HS-27A (cell line): Measurements from ENCODE around the gene SRP68.
A peak's percentile ranks its signal among the peaks of the same experiment; 100 is the strongest.

Source experiments
- DNase-seq: peaks from one replicate; pipeline ENCODE4 v3.0.0-alpha.2; 2012; ENCODE audit warnings: low read depth, missing footprints

The SRP68 gene

GRCh38 chr17:76017481-76018339 lies 54.6 kb downstream of the SRP68 start:
- no peak for DNase-seq

DNA sequence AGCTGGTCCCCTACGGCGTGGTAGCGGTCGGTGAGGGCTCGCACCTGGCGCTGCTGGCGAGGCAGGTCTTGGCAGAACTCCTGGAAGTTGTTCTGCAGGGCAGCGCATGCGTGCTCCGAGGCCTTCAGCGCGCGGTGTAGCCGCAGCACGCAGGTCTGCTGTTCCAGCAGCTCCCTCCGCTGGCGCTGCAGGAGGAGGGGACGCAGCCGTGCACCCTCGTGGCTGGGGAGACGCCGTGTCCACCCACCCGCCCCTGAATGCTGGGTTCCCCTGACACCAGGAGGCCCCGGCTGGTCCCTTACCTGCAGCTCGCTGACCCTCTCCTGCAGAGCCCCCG lies 57.4 kb downstream of the SRP68 start:
- no peak for DNase-seq

DNA sequence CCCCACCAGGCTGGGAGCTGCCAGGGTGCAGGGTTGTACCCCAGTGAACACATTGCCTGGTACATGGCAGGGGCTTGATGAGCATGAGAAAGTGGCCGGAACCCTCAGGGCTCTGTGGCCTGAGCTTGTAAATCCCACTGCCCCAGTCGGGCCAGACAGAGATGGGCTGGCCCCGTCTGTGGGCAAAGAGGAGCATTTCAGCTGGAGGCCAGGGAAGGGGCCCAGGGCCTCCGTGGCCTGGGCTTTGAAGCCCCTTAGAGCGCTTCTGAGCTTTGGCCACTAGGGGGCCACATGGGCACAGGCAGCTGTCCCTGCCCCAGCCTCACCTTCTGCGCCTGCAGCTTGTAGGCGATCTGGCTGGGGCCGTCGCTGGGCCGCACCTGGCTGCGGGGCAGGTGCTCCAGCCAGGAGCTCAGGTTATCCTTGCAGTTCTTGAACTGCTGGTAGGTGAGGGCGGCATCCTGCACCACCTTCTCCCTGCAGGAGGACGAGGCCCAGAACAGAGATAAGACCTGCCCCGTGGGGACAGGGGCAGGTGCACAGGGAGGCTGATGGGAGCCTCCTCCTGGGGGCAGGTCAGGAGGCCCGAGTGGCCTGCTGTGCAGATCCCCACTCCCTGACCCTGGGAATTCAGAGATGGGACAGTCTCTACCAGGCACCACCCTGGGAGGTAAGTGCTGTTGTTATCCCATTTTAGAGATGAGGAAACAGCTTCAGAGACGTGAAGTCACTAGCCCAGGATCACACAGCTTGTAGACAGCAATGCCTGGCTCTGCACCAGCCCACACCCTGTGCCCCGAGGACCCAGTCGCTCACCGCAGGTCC lies 58.0 kb downstream of the SRP68 start:
- peak; percentile 20 for DNase-seq

- DNase-seq: no peak
Observed at GRCh38 chr17:76013377-76013932, 58.9 kb downstream of the SRP68 start.

DNA sequence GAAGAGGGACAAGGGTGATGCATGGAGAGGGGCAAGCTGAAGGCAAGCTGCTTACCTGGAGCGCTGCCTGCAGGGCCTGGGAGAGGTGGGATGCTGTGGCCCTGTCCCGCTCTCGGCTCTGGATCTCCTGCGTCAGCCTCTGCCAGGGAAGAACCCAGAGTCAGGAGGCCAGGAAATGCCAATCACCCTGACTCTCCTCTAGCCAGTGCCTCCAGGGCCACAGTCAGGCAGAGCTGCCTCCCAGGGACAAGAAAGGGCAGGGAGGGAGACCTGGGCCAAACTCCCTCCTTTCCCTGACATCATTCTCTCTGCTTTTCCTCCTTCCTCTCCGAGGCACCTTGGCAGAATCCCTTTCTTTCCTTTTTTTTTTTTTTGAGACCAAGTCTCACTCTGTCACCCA lies 60.4 kb downstream of the SRP68 start:
- no peak for DNase-seq

- no peak for DNase-seq
Observed at GRCh38 chr17:76009969-76010661, 62.2 kb downstream of the SRP68 start.

GRCh38 chr17:76009447-76009846 lies 62.9 kb downstream of the SRP68 start:
- no peak for DNase-seq

DNA sequence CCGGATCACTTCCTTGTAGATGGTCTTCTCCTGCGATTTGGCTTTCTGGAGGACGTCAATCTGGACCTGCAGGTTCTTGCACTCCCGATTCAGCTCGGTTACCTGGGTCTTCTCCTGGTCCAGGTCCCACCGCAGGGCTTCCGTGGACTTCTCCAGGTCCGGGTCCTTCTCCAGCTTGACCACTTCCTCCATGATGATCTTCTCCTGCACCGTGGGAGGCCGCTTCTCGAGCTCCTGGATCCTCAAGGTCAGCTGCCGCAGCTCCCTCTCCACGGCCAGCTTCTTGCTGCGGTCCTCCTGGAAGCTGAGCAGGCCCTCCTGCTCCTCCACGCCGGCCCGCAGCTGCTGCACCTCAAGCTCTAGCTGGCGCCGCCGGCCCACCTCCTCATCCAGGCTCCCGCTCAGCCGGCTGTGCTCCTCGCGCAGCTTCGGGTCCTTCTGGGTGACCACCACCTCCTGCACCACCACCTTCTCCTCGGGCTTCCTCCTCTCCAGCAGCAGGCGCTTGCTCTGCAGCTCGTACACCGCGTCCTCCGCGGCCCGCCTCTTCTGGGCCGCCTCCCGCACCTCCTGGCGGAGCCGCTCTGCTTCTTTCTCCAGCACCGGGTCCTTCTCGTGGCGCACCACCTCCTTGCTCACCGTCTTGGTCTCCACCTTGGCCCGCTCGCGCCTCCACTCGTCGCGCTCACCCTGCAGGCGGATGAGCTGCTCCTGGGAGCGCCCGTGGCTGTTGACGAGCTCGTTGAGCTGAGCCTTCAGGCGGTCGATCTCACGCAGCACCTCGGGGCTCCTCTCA lies 63.5 kb downstream of the SRP68 start:
- DNase-seq: no peak

- no peak for DNase-seq
Observed at GRCh38 chr17:76008208-76008607, 64.1 kb downstream of the SRP68 start.

DNA sequence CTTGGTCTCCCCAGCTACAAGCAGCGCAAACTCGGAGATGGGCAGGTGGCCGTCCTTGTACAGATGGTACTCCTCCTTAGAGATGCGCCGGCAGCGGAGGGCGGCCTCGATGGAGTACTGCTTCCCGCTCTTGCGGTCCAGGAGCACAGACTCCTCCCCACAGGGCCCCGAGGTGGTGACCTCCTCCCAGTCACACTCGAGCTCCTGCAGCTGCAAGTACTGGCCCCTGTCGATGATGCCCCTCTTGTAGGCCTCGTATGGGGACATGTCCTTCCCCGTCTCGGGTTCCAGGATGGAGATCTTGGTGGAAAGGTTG lies 64.5 kb downstream of the SRP68 start:
- DNase-seq: no peak

- no peak for DNase-seq
Observed at GRCh38 chr17:76007131-76007849, 65.0 kb downstream of the SRP68 start.

- no peak for DNase-seq
Observed at GRCh38 chr17:76005263-76006149, 66.8 kb downstream of the SRP68 start.

DNA sequence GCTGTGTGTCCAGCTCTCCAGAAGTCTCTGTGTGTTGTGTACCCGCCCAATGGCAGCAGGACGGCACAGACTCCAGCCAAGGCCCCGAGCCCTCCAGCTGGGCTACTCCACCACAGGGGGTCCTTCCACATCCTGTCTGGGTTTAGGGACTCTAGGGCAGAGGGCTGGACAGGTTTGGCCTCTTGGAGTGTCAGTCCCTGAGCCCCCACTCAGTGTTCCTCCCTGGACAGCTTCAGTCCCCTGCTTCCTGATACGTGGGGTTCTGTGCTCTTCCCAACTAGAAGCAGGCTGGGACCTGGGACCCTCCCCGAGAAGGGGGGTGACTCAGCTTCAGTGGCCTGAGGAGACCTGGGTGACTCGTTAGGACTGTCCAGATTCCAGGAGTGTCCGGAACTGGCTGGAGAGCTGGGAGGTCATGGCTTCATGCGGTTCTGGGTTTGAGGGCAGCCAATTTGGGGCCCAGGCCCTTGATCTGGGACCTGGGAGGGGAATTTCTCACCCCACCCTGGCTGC lies 67.5 kb downstream of the SRP68 start:
- DNase-seq: peak; percentile 19

DNA sequence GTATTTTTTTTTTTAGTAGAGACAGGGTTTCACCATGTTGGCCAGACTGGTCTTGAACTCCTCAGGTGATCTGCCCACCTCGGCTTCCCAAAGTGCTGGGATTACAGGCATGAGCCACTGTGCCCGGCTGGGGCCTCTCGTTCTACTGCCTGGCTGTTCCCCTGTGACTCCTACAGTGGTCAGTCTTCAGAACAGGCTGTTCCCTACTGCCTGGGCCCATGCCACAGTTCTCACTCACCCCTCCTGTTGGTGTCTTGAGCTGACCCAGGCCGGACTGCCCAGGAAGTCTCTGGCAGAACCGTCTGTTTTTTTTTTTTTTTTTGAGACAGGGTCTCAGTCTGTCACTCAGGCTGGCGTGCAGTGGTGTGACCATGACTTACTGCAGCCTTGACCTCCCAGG lies 68.4 kb downstream of the SRP68 start:
- no peak for DNase-seq

- DNase-seq: no peak
Observed at GRCh38 chr17:76002100-76002499, 70.2 kb downstream of the SRP68 start.

GRCh38 chr17:76000755-76001521 lies 71.4 kb downstream of the SRP68 start, which contains the start of gene CDK3:
Gene CDK3, plus strand, starts transcription at chr17:76000855. Its CDS starts 571 bp downstream, at chr17:76001426.
- DNase-seq: no peak

GRCh38 chr17:76000016-76000754 lies 72.1 kb downstream of the SRP68 start:
- no peak for DNase-seq

- no peak for DNase-seq
Observed at GRCh38 chr17:75998327-75998795, 74.0 kb downstream of the SRP68 start.
